Liver (tissue), 9 donors: Measurements from ENCODE around the gene SUSD5. TPM values are rescaled to one million over a fixed set of nuclear protein-coding genes. Genes with fewer than 3 reads are reported as not detected.
A peak's percentile ranks its signal among the peaks of the same experiment; 100 is the strongest.
"Not testable (repeated sequence)": the region's sequence is repeated elsewhere in the genome, so short reads cannot be mapped to it uniquely, and the experiment has no call there.

Source experiments
- DNase-seq: peaks from one replicate; pipeline ENCODE4 v3.0.0-alpha.2; 2017; ENCODE audit warnings: low spot score
- H3K27ac ChIP-seq, 2 donors: one replicate each; pipeline ENCODE4 v1.7.0; 2013; ENCODE audit warnings: inconsistent platforms in 2 of 2, low read length in 2 of 2, control low read depth in 1 of 2, low read depth in 1 of 2, mild to moderate bottlenecking in 1 of 2
- H3K27me3 ChIP-seq, 4 donors: one replicate each; pipeline versions ENCODE4 v1.6.1 to v1.7.0; 2013; ENCODE audit warnings: low read length in 3 of 4, inconsistent platforms in 1 of 4, mild to moderate bottlenecking in 1 of 4, moderate library complexity in 1 of 4; ENCODE audit not compliant: control insufficient read depth in 4 of 4, insufficient read depth in 4 of 4
- H3K36me3 ChIP-seq, 4 donors: one replicate each; pipeline versions ENCODE4 v1.6.1 to v1.7.0; 2013; ENCODE audit warnings: low read length in 3 of 4, mild to moderate bottlenecking in 3 of 4, low read depth in 1 of 4, moderate library complexity in 1 of 4; ENCODE audit not compliant: control insufficient read depth in 4 of 4, insufficient read depth in 3 of 4
- H3K4me1 ChIP-seq, 4 donors: one replicate each; pipeline versions ENCODE4 v1.6.1 to v1.7.0; 2013; ENCODE audit warnings: low read length in 3 of 4, mild to moderate bottlenecking in 3 of 4, moderate library complexity in 1 of 4; ENCODE audit not compliant: control insufficient read depth in 4 of 4, insufficient read depth in 4 of 4
- H3K4me3 ChIP-seq, 3 donors: one replicate each; pipeline versions ENCODE4 v1.6.1 to v1.7.0; 2013; ENCODE audit warnings: low read length in 3 of 3, control low read depth in 1 of 3, low read depth in 1 of 3, mild to moderate bottlenecking in 1 of 3
- H3K9ac ChIP-seq, 2 donors: one replicate each; pipeline ENCODE4 v1.7.0; 2013; ENCODE audit warnings: low read length in 2 of 2, mild to moderate bottlenecking in 2 of 2, moderate library complexity in 2 of 2, control low read depth in 1 of 2, low read depth in 1 of 2
- H3K9me3 ChIP-seq, 4 donors: one replicate each; pipeline versions ENCODE4 v1.6.1 to v1.7.0; 2013; ENCODE audit warnings: low read length in 3 of 4; ENCODE audit not compliant: control insufficient read depth in 4 of 4
- CTCF ChIP-seq: fragments of 150-350 bp; IDR thresholded peaks from 2 replicates; pipeline ENCODE4 v1.5.1; 2017; ENCODE audit warnings: improper control_type of control experiment, low read depth, low read length; ENCODE audit not compliant: missing input control
- EGR1 ChIP-seq, 2 donors: IDR thresholded peaks; 2 replicates each; pipeline ENCODE4 v1.6.1; 2016 to 2018; ENCODE audit warnings: antibody characterized with exemption in 2 of 2, low read depth in 2 of 2
- GABPA ChIP-seq, 2 donors: IDR thresholded peaks in 1 of 2; conservative IDR thresholded peaks in 1 of 2; 2 replicates each; pipeline ENCODE4 v1.6.1; 2016; ENCODE audit warnings: antibody characterized with exemption in 2 of 2, mild to moderate bottlenecking in 1 of 2, moderate library complexity in 1 of 2
- HNF4A ChIP-seq, 2 donors: conservative IDR thresholded peaks; 2 replicates each; pipeline ENCODE4 v1.6.1; 2016; ENCODE audit warnings: antibody characterized with exemption in 2 of 2, mild to moderate bottlenecking in 2 of 2
- NR2F2 ChIP-seq: IDR thresholded peaks from 2 replicates; pipeline ENCODE4 v1.6.1; 2016; ENCODE audit warnings: antibody characterized with exemption
- REST ChIP-seq: IDR thresholded peaks from 2 replicates; pipeline ENCODE4 v1.6.1; 2016; ENCODE audit warnings: antibody characterized with exemption, mild to moderate bottlenecking
- RXRA ChIP-seq, 2 donors: IDR thresholded peaks; 2 replicates each; pipeline ENCODE4 v1.6.1; 2017 to 2018; ENCODE audit warnings: antibody characterized with exemption in 2 of 2, mild to moderate bottlenecking in 1 of 2
- TAF1 ChIP-seq: conservative IDR thresholded peaks from 2 replicates; pipeline ENCODE4 v1.6.1; 2016; ENCODE audit warnings: antibody characterized with exemption, mild to moderate bottlenecking
- YY1 ChIP-seq: IDR thresholded peaks from 2 replicates; pipeline ENCODE4 v1.6.1; 2016; ENCODE audit warnings: antibody characterized with exemption, mild to moderate bottlenecking
- ZBTB33 ChIP-seq: IDR thresholded peaks from 2 replicates; pipeline ENCODE4 v1.6.1; 2016; ENCODE audit warnings: antibody characterized with exemption
- WGBS: extraction: QIAGEN DNeasy Blood & Tissue Kit; methylation state at CpG from one replicate; pipeline ENCODE4 v1.1.7; 2013; 5-methylcytosine and 5-hydroxymethylcytosine counted together
- polyA plus RNA-seq, 2 donors: library from polyadenylated mRNA; stranded (reverse) in 1 of 2; unstranded in 1 of 2; fragments of 200-250 nt in 1 of 2; fragments of >200 nt in 1 of 2; fragmentation: Nextera tagmentation in 1 of 2; extraction: Ambion mirVana in 1 of 2; gene quantifications; one replicate each; pipeline versions ENCODE4 v1.2.1 to v1.2.3, GENCODE V29; 2013 to 2015
- total RNA-seq, 2 donors: library from RNA; depleted of rRNA; stranded (reverse); fragments of >200 nt; gene quantifications; one replicate each; pipeline ENCODE4 v1.2.3, GENCODE V29; 2014
- donor health status: healthy.
- donor health status: healthy.
- donor health status: healthy.
- donor health status: healthy.
- donor health status: healthy.

SUSD5 gene
- total and polyA plus RNA-seq, 4 donors = 0.08 to 0.21 (median 0.18) TPM

GRCh38 chr3:33184863-33185262, 33.7 kb downstream of the SUSD5 start:
- H3K9ac ChIP-seq = no peak overlapping the region
- H3K27me3 ChIP-seq = no peaks in the 10 kb centered on the region
- 73% methylated on average over 2 of the region's 2 CpGs for WGBS
- TF ChIP-seq YY1 (no peak), CTCF (no peak), EGR1 (IDR thresholded peaks at IDR 0.05; ENCODE audit: low read depth in 2 of 2) (no peak), ZBTB33 (no peak), TAF1 (no peak), RXRA (IDR thresholded peaks at IDR 0.05) (no peak), REST (no peak), NR2F2 (no peak)
- no peak for DNase-seq
- H3K9me3 ChIP-seq = no peaks in the 10 kb centered on the region
- H3K4me3 ChIP-seq = no peak overlapping the region
- no peaks in the 10 kb centered on the region for H3K36me3 ChIP-seq
- no peaks in the 10 kb centered on the region for H3K4me1 ChIP-seq
- no peak overlapping the region for H3K27ac ChIP-seq

GRCh38 chr3:33181641-33182040, 37.0 kb downstream of the SUSD5 start:
- not testable (repeated sequence) for H3K9ac ChIP-seq, H3K9me3 ChIP-seq, H3K36me3 ChIP-seq, H3K4me3 ChIP-seq, H3K27ac ChIP-seq, H3K27me3 ChIP-seq, H3K4me1 ChIP-seq, DNase-seq
- 98% methylated on average over 1 of the region's 1 CpG for WGBS

- Histone ChIP-seq H3K4me1 (no peaks in the 10 kb centered on the region), H3K36me3 (no peaks in the 10 kb centered on the region), H3K9me3 (peaks cover 0 to 1% (median 0%) of the 10 kb centered on the region in 4 donors), H3K9ac (no peak overlapping the region), H3K27ac (no peak overlapping the region), H3K4me3 (no peak overlapping the region), H3K27me3 (no peaks in the 10 kb centered on the region)
- TF ChIP-seq HNF4A (conservative IDR thresholded peaks at IDR 0.05) (peak; percentile 38 to 39), GABPA (IDR thresholded peaks at IDR 0.05 in 1 of 2, conservative IDR thresholded peaks at IDR 0.05 in 1 of 2) (no peak)
- WGBS = 67% methylated on average over 5 of the region's 5 CpGs
- no peak for DNase-seq
These were observed 37.4 kb downstream of the SUSD5 start for GRCh38 chr3:33181229-33181628.
